HG02884 (cell line): Measurements from ENCODE around the gene CDCA7.
A peak's percentile ranks its signal among the peaks of the same experiment; 100 is the strongest.
"Not testable (repeated sequence)": the region's sequence is repeated elsewhere in the genome, so short reads cannot be mapped to it uniquely, and the experiment has no call there.

ENCODE experiments used
- ATAC-seq: cut with Tn5 transposase; IDR thresholded peaks from one replicate; pipeline ENCODE4 v1.9.1; 2021; ENCODE audit warnings: mild to moderate bottlenecking, moderate library complexity; ENCODE audit not compliant: unreplicated experiment

Gene CDCA7

GRCh38 chr2:173401716-173402326 is 47.1 kb downstream of the CDCA7 start:
- no peak for ATAC-seq

DNA sequence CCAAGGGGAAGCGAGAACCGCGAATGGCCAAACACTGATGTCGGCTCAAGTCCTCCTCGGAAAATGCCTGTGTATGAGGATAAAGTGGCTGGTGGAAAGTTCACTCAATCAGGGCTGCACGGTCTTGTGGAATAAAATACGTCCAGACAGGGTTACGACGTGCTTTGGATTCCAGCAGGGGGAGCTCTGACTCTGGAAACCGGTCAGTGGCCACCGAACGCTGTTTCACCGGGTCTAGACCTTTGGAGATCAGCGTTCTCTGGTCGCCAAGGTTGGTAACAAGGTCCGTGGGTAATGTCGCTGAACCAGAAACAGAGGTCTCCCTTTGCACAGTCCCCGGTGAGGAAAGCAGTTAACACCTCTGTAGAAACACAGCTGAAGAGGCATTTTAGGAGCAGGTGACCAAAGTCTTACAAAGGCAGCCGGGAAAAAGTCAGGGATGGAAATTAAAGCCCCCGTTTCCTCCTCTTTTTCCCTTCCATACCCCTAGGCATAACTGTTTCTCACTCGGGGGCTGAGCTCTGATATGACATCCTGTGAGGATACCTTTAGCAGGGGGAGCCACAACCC is 47.8 kb downstream of the CDCA7 start:
- ATAC-seq, result peak; percentile 75

- ATAC-seq, result no peak
These were observed 50.4 kb downstream of the CDCA7 start for GRCh38 chr2:173404841-173405750.

DNA sequence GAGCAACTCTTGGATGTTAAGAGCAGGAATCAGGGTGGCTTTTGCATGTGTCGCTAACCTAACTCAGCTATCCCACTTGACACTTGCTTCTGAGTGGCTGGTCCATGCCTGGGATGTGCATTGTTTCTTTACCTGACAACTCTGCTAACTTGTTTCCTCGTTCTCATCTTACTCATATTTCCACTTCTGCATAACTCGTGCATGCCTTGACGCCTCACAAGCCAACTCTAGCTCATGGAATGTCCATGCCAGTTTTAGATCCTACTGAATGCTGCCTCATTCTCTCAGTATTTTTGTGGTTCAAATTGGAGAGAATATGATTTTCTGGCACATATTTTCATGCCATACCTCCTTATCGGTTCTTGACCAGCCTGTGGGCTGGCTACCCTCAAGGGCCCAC is 52.5 kb downstream of the CDCA7 start:
- ATAC-seq, result no peak

DNA sequence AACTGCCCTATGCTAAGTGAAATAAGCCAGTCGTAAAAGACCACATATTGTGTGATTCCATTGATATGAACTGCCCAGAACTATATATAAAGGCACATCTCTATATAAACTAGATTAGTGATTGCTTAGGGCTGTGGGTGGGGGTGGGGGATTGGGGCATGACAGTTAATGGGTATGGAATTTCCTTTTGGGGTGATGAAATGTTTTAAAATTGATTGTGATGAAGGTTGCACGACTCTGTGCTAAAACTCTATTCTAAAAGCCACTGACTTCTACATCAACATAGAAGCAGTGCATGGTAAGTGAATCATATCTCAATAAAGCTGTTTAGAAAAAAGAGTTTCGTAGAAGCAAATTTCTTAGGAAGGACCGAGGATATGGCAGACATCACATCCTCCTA is 53.0 kb downstream of the CDCA7 start:
- ATAC-seq, result no peak

- ATAC-seq, result no peak
These were observed 55.9 kb downstream of the CDCA7 start for GRCh38 chr2:173410579-173410978.

DNA sequence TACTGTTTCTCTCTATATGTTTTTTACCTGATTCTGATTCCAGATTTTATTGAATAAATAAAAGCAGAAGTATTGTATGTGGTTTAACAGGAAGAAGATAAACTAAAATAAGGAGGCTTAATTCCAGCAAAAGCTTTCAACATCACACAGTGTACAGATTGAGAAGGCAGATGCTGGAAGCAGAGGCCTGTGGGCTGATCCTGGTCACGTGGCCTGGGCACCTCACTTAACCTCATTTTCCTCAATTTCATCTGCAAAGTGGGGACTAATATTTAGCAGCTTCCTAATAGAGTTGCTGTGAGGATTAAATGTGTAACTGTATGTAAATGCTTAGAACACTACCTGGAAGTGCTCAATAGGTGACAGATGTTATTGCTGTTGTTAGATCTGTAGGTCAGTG is 58.0 kb downstream of the CDCA7 start:
- no peak for ATAC-seq

GRCh38 chr2:173414823-173415322 is 60.2 kb downstream of the CDCA7 start:
- no peak for ATAC-seq

DNA sequence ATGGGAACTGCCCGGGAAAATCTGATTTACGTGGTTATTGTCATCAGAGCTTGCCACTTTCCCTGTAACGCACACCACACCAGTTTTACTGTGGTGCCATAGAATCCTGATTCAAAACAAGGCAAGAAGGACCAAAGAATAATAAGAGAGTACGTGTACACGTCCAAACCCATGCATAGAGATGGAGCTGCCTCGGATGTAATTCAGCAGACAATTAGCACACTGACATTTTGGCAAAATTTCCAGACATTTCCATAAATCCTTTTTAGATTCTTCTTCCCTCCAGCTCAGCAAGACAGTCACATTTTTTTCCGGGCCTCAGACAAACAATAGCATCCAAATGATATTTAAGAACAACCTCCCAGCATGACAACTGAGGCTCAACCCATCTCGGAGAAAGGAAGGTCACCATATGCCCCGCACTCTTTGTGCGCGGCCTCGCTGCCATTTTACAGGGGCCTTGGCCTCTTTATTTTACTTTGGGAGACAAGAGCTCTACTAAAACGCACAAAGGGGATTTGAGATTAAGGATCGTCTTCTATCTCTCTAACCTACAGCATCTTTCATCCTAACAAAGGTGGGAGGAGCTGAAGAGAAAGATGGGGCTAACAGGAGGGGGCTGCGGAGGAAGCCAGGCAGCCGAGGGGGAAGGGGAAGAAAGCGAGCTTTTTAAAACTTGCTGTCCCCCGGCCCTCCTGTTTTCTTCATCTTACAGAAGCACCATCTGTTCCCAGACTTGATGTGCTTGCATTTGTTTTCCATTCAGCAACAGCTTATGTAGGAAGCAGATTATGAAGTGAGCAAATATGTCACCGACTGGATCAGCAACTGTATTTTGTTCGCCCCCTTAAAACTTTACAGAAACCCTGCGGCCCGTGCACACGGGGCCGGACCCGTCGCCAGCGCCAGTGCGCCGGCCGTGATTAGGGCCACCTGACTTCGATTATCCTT is 61.0 kb downstream of the CDCA7 start:
- ATAC-seq, result no peak

DNA sequence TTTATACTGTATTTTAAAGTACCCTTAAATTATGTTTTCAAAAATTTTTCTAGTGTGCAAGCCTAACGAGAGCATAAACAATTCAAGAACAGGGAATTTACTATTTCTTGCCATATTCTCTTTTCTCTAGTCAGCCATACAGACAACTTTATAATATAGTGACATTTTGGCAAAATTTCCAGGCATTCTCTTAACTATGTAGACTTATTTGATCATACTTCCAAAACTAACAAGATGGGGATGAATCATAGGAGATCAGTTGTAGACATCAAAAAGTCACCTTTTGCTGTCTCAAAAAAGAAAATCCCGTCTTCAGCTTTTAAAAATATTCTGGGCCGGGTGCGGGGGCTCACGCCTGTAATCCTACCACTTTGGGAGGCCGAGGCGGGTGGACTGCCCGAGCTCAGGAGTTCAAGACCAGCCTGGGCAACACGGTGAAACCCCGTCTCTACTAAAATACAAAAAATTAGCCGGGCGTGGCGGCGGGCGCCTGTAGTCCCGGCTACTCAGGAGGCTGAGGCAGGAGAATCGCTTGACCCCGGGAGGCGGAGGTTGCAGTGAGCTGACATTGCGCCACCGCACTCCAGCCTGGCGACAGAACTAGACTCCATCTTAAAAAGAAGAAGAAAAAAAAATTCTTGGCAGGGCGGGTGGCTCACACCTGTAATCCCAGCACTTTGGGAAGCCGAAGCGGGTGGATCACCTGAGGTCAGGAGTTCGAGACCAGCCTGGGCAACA is 61.9 kb downstream of the CDCA7 start:
- ATAC-seq, result not testable (repeated sequence)

DNA sequence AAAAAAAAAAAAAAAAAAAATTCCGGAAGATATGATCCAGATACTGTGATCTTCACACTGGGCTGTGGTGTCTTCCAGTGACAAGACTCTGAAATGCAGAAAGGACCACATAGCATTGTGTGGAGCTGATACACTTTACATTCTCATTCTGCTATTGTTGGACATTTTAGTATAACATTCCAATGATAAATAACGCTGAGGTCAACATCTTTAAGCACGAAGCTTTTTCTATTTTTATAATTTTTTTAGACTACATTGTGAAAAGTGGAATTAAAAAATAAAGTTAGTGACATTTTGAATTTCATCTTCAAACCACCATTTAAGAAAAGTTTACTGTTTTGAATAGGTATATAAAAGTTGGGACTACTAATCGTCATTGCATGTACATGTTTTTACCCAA is 62.7 kb downstream of the CDCA7 start:
- ATAC-seq, result no peak

GRCh38 chr2:173417802-173418201 is 63.1 kb downstream of the CDCA7 start:
- no peak for ATAC-seq
